ENCODE data around the gene SNX30.

Gene SNX30

GRCh38 chr9:112761912-112762655 is 11.5 kb downstream of the SNX30 start:
- Histone ChIP-seq H3K27me3 (ENCODE audit: control insufficient read depth in 5 of 5, insufficient read depth in 4 of 5, low read length in 5 of 5) (no peaks in the 10 kb centered on the region), H3K4me1 (ENCODE audit: control insufficient read depth in 5 of 5, insufficient read depth in 5 of 5, low read length in 5 of 5) (peaks cover 0 to 11% (median 3%) of the 10 kb centered on the region in 5 donors), H3K36me3 (ENCODE audit: control insufficient read depth in 5 of 5, insufficient read depth in 5 of 5, low read length in 5 of 5) (no peaks in the 10 kb centered on the region), H3K9ac (ENCODE audit: low read length in 5 of 5) (no peak overlapping the region), H3K27ac (ENCODE audit: low read depth, low read length) (no peak overlapping the region), H3K4me3 (ENCODE audit: low read depth in 1 of 5, low read length in 5 of 5) (no peak overlapping the region), H3K9me3 (ENCODE audit: control insufficient read depth in 5 of 5, low read length in 5 of 5) (peaks cover 0 to 3% (median 2%) of the 10 kb centered on the region in 5 donors)

- H3K27ac ChIP-seq (ENCODE audit: low read depth, low read length), result no peak overlapping the region
- H3K36me3 ChIP-seq (ENCODE audit: control insufficient read depth in 5 of 5, insufficient read depth in 5 of 5, low read length in 5 of 5), result peaks cover 0 to under 1% (median 0%) of the 10 kb centered on the region in 5 donors
- no peaks in the 10 kb centered on the region for H3K27me3 ChIP-seq (ENCODE audit: control insufficient read depth in 5 of 5, insufficient read depth in 4 of 5, low read length in 5 of 5)
- peaks cover 0 to 3% (median 2%) of the 10 kb centered on the region in 5 donors for H3K9me3 ChIP-seq (ENCODE audit: control insufficient read depth in 5 of 5, low read length in 5 of 5)
- H3K4me1 ChIP-seq (ENCODE audit: control insufficient read depth in 5 of 5, insufficient read depth in 5 of 5, low read length in 5 of 5), result peaks cover 0 to 11% (median 3%) of the 10 kb centered on the region in 5 donors
- no peak overlapping the region for H3K9ac ChIP-seq (ENCODE audit: low read length in 5 of 5)
- no peak overlapping the region for H3K4me3 ChIP-seq (ENCODE audit: low read depth in 1 of 5, low read length in 5 of 5)
These were observed 12.4 kb downstream of the SNX30 start for GRCh38 chr9:112762726-112763518.

- Histone ChIP-seq H3K36me3 (ENCODE audit: control insufficient read depth in 5 of 5, insufficient read depth in 5 of 5, low read length in 5 of 5) (peaks cover 0 to 2% (median 0%) of the 10 kb centered on the region in 5 donors), H3K9ac (ENCODE audit: low read length in 5 of 5) (no peak overlapping the region), H3K4me3 (ENCODE audit: low read depth in 1 of 5, low read length in 5 of 5) (no peak overlapping the region), H3K4me1 (ENCODE audit: control insufficient read depth in 5 of 5, insufficient read depth in 5 of 5, low read length in 5 of 5) (peaks cover 0 to 11% (median 0%) of the 10 kb centered on the region in 5 donors), H3K9me3 (ENCODE audit: control insufficient read depth in 5 of 5, low read length in 5 of 5) (peaks cover 0 to 3% (median 2%) of the 10 kb centered on the region in 5 donors), H3K27me3 (ENCODE audit: control insufficient read depth in 5 of 5, insufficient read depth in 4 of 5, low read length in 5 of 5) (no peaks in the 10 kb centered on the region), H3K27ac (ENCODE audit: low read depth, low read length) (no peak overlapping the region)
These were observed 13.8 kb downstream of the SNX30 start for GRCh38 chr9:112764344-112764743.

- no peak overlapping the region for H3K9ac ChIP-seq (ENCODE audit: low read length in 5 of 5)
- H3K27ac ChIP-seq (ENCODE audit: low read depth, low read length), result no peak overlapping the region
- H3K4me1 ChIP-seq (ENCODE audit: control insufficient read depth in 5 of 5, insufficient read depth in 5 of 5, low read length in 5 of 5), result peaks cover 0 to 11% (median 0%) of the 10 kb centered on the region in 5 donors
- peaks cover 0 to 2% (median 0%) of the 10 kb centered on the region in 5 donors for H3K36me3 ChIP-seq (ENCODE audit: control insufficient read depth in 5 of 5, insufficient read depth in 5 of 5, low read length in 5 of 5)
- peaks cover 0 to 3% (median 2%) of the 10 kb centered on the region in 5 donors for H3K9me3 ChIP-seq (ENCODE audit: control insufficient read depth in 5 of 5, low read length in 5 of 5)
- no peaks in the 10 kb centered on the region for H3K27me3 ChIP-seq (ENCODE audit: control insufficient read depth in 5 of 5, insufficient read depth in 4 of 5, low read length in 5 of 5)
- no peak overlapping the region for H3K4me3 ChIP-seq (ENCODE audit: low read depth in 1 of 5, low read length in 5 of 5)
These were observed 14.3 kb downstream of the SNX30 start for GRCh38 chr9:112764837-112765236.

- peaks cover 0 to 2% (median 0%) of the 10 kb centered on the region in 5 donors for H3K36me3 ChIP-seq (ENCODE audit: control insufficient read depth in 5 of 5, insufficient read depth in 5 of 5, low read length in 5 of 5)
- no peaks in the 10 kb centered on the region for H3K27me3 ChIP-seq (ENCODE audit: control insufficient read depth in 5 of 5, insufficient read depth in 4 of 5, low read length in 5 of 5)
- H3K9ac ChIP-seq (ENCODE audit: low read length in 5 of 5), result no peak overlapping the region
- no peak overlapping the region for H3K27ac ChIP-seq (ENCODE audit: low read depth, low read length)
- peaks cover 0 to 11% (median 0%) of the 10 kb centered on the region in 5 donors for H3K4me1 ChIP-seq (ENCODE audit: control insufficient read depth in 5 of 5, insufficient read depth in 5 of 5, low read length in 5 of 5)
- H3K4me3 ChIP-seq (ENCODE audit: low read depth in 1 of 5, low read length in 5 of 5), result no peak overlapping the region
- H3K9me3 ChIP-seq (ENCODE audit: control insufficient read depth in 5 of 5, low read length in 5 of 5), result peaks cover 0 to 3% (median 2%) of the 10 kb centered on the region in 5 donors
These were observed 14.7 kb downstream of the SNX30 start for GRCh38 chr9:112765281-112765680.

GRCh38 chr9:112771359-112772214 is 21.0 kb downstream of the SNX30 start:
- Histone ChIP-seq H3K4me1 (ENCODE audit: control insufficient read depth in 5 of 5, insufficient read depth in 5 of 5, low read length in 5 of 5) (peaks cover 0 to 19% (median 14%) of the 10 kb centered on the region in 5 donors), H3K4me3 (ENCODE audit: low read depth in 1 of 5, low read length in 5 of 5) (no peak overlapping the region), H3K9me3 (ENCODE audit: control insufficient read depth in 5 of 5, low read length in 5 of 5) (peaks cover 0 to 2% (median 0%) of the 10 kb centered on the region in 5 donors), H3K36me3 (ENCODE audit: control insufficient read depth in 5 of 5, insufficient read depth in 5 of 5, low read length in 5 of 5) (peaks cover 0 to 2% (median 0%) of the 10 kb centered on the region in 5 donors), H3K9ac (ENCODE audit: low read length in 5 of 5) (peak overlapping the region in 1 of 5 donors; percentile 12), H3K27ac (ENCODE audit: low read depth, low read length) (no peak overlapping the region), H3K27me3 (ENCODE audit: control insufficient read depth in 5 of 5, insufficient read depth in 4 of 5, low read length in 5 of 5) (no peaks in the 10 kb centered on the region)

- Histone ChIP-seq H3K27me3 (ENCODE audit: control insufficient read depth in 5 of 5, insufficient read depth in 4 of 5, low read length in 5 of 5) (no peaks in the 10 kb centered on the region), H3K4me1 (ENCODE audit: control insufficient read depth in 5 of 5, insufficient read depth in 5 of 5, low read length in 5 of 5) (peaks cover 0 to 19% (median 14%) of the 10 kb centered on the region in 5 donors), H3K9ac (ENCODE audit: low read length in 5 of 5) (no peak overlapping the region), H3K27ac (ENCODE audit: low read depth, low read length) (no peak overlapping the region), H3K9me3 (ENCODE audit: control insufficient read depth in 5 of 5, low read length in 5 of 5) (no peaks in the 10 kb centered on the region), H3K36me3 (ENCODE audit: control insufficient read depth in 5 of 5, insufficient read depth in 5 of 5, low read length in 5 of 5) (peaks cover 0 to 2% (median 0%) of the 10 kb centered on the region in 5 donors), H3K4me3 (ENCODE audit: low read depth in 1 of 5, low read length in 5 of 5) (no peak overlapping the region)
These were observed 21.6 kb downstream of the SNX30 start for GRCh38 chr9:112772215-112772509.

GRCh38 chr9:112772551-112772950 is 22.0 kb downstream of the SNX30 start:
- Histone ChIP-seq H3K27ac (ENCODE audit: low read depth, low read length) (no peak overlapping the region), H3K4me1 (ENCODE audit: control insufficient read depth in 5 of 5, insufficient read depth in 5 of 5, low read length in 5 of 5) (peaks cover 0 to 19% (median 14%) of the 10 kb centered on the region in 5 donors), H3K36me3 (ENCODE audit: control insufficient read depth in 5 of 5, insufficient read depth in 5 of 5, low read length in 5 of 5) (peaks cover 0 to 2% (median 0%) of the 10 kb centered on the region in 5 donors), H3K9me3 (ENCODE audit: control insufficient read depth in 5 of 5, low read length in 5 of 5) (no peaks in the 10 kb centered on the region), H3K9ac (ENCODE audit: low read length in 5 of 5) (no peak overlapping the region), H3K27me3 (ENCODE audit: control insufficient read depth in 5 of 5, insufficient read depth in 4 of 5, low read length in 5 of 5) (no peaks in the 10 kb centered on the region), H3K4me3 (ENCODE audit: low read depth in 1 of 5, low read length in 5 of 5) (no peak overlapping the region)

GRCh38 chr9:112774006-112774996 is 23.7 kb downstream of the SNX30 start:
- Histone ChIP-seq H3K9me3 (ENCODE audit: control insufficient read depth in 5 of 5, low read length in 5 of 5) (no peaks in the 10 kb centered on the region), H3K27ac (ENCODE audit: low read depth, low read length) (no peak overlapping the region), H3K36me3 (ENCODE audit: control insufficient read depth in 5 of 5, insufficient read depth in 5 of 5, low read length in 5 of 5) (no peaks in the 10 kb centered on the region), H3K9ac (ENCODE audit: low read length in 5 of 5) (no peak overlapping the region), H3K4me1 (ENCODE audit: control insufficient read depth in 5 of 5, insufficient read depth in 5 of 5, low read length in 5 of 5) (peaks cover 0 to 19% (median 14%) of the 10 kb centered on the region in 5 donors), H3K27me3 (ENCODE audit: control insufficient read depth in 5 of 5, insufficient read depth in 4 of 5, low read length in 5 of 5) (no peaks in the 10 kb centered on the region), H3K4me3 (ENCODE audit: low read depth in 1 of 5, low read length in 5 of 5) (no peak overlapping the region)

Data from subcutaneous abdominal adipose tissue (tissue), 5 donors.